Measurements from ENCODE around the gene CFAP97D1.

CFAP97D1 gene

DNA sequence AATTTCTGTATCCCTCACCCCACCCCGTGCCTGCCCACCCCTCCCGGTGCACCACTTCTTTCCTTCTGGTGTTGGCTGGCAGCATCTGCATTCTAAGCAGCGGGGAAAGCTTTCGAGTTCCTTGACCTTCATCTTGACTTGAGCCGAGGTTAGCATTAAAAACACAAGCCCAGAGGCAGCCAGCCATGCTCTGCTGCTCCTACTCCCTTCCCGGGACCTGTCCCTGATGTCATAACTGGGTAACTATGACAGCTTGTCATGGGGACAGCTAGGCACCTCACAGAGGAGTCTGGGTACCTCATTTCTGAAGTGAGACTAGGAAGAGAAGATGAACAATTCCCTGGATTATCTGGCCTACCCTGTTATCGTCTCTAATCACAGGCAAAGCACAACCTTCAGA lies at the start of gene CFAP97D1:
Gene CFAP97D1 (plus strand): TSS at position 301 of the 400 bp plus-strand sequence. CDS start 28 bp downstream, at position 329.
- TF ChIP-seq GATA2 (IDR thresholded peaks at IDR 0.05; ENCODE audit: low read depth, low read length) (no peak), GATA3 (IDR thresholded peaks at IDR 0.05; ENCODE audit: low read depth, low read length) (no peak)

DNA sequence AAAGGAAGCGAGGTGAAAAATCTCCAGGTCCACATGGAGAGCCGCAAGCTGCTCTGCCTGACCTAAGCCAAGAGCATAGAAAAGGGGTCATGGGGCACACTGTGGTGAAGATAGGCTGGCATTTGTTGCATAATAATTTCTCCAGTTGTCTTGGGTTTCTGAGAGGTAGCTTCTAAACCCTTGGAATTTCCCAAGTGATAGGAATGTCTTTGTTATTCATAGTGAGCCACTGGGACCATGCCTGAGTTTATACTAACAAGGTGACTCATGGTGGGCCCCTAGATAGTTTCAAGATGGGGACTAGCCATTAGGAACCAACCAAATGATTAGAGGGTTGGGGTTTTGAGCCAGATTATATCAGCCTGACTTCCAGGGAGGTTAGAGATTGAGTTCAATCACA lies 47.3 kb upstream of the CFAP97D1 start:
- TF ChIP-seq GATA2 (IDR thresholded peaks at IDR 0.05; ENCODE audit: low read depth, low read length) (no peak), GATA3 (IDR thresholded peaks at IDR 0.05; ENCODE audit: low read depth, low read length) (no peak)

DNA sequence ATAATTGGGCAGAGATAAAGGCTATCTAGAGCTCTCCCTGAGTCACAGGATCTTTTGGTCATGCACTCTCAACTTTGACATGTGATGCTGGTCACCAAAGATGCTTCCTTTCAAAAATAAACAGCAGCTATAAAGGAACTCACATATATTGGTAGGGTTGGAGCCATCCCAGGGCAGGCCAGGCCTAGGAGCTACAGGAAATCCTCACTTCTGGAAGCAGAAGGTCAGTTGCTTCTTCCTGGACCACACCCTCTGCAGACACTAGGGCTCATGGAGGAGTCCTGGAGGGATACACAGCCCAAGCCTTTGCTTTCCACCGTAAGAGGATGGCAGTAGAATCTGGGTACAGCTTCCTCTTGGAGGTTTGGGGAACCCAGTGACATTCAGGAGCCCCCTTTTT lies 46.3 kb upstream of the CFAP97D1 start:
- no peak for TF ChIP-seq GATA2 (IDR thresholded peaks at IDR 0.05; ENCODE audit: low read depth, low read length)
- TF ChIP-seq GATA3 (IDR thresholded peaks at IDR 0.05; ENCODE audit: low read depth, low read length) = no peak

DNA sequence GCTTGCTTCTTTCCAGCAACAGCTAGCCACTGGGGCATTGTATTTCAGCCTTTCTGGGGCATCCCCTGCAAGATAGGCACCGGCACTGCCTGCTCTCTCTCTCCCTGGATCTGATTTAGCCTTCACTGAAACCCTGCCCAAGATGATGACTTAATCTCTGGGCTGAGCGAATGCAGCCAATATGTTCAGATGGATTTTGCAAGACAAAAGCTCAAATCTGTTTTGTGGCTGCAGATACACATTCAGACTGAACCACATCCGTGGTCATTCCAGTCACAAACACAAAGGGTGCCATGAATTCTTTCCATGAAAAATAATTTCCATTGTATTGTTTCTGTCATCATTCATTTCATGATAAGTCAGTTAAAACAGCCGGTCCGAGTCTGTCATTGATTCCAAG lies 45.9 kb upstream of the CFAP97D1 start:
- TF ChIP-seq GATA3 (IDR thresholded peaks at IDR 0.05; ENCODE audit: low read depth, low read length) = no peak
- TF ChIP-seq GATA2 (IDR thresholded peaks at IDR 0.05; ENCODE audit: low read depth, low read length) = no peak

DNA sequence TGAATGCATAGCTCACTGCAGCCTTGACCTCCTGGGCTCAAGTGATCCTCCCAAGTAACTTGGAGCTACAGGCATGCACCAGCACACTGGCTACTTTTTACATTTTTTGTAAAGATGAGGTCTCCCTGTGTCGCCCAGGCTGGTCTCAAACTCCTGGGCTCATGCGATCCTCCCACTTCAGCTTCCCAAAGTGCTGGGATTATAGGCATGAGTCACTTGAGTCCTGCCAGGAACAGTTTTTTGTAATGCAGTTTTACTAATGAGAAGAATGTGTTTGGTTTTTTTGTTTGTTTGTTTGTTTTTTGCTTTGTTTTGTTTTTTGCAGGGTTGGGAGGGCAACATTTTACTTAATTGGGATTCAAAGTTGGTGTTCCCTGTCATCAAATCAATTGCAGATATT lies 43.8 kb upstream of the CFAP97D1 start:
- TF ChIP-seq GATA3 (IDR thresholded peaks at IDR 0.05; ENCODE audit: low read depth, low read length) (no peak), GATA2 (IDR thresholded peaks at IDR 0.05; ENCODE audit: low read depth, low read length) (no peak)

DNA sequence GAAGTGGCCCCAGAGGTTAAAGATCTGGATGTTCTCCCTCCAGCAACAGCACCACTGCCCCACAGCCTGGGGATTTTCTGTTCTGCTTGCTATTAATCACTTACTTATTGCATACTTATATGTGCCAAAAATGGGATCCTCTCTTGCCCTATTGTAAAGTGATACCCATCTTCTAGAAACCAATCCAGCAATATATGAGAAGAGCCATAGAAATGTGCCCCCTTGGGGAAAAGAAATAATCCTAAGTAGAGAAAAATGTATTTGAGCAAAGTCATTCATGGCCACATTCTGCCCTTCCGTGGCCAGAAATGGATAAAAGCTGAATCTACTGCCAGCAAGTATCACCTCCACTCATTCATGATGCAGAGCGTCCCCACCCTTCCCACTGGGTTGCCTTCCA lies 42.5 kb upstream of the CFAP97D1 start:
- TF ChIP-seq GATA2 (IDR thresholded peaks at IDR 0.05; ENCODE audit: low read depth, low read length) (no peak), GATA3 (IDR thresholded peaks at IDR 0.05; ENCODE audit: low read depth, low read length) (no peak)

DNA sequence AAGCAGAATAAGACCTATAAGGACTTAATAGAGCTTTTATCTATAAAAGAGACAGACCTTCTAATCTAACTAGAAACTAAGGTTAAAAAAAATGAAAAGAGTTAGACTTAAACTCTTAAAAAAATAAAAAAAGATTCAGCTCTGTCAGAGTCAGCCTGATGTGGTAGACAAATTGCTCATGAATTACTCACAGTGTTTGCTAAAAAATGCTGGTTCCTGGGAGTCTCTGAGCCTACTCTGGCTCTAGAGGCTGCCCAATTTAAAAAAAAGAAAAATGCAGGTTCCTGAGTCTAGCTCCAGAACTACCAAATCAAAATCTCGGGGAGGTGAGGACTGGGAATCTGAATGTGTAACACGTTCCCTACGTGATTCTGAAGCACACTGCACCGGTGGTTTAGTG lies 39.7 kb upstream of the CFAP97D1 start:
- TF ChIP-seq GATA2 (IDR thresholded peaks at IDR 0.05; ENCODE audit: low read depth, low read length) (no peak), GATA3 (IDR thresholded peaks at IDR 0.05; ENCODE audit: low read depth, low read length) (no peak)

DNA sequence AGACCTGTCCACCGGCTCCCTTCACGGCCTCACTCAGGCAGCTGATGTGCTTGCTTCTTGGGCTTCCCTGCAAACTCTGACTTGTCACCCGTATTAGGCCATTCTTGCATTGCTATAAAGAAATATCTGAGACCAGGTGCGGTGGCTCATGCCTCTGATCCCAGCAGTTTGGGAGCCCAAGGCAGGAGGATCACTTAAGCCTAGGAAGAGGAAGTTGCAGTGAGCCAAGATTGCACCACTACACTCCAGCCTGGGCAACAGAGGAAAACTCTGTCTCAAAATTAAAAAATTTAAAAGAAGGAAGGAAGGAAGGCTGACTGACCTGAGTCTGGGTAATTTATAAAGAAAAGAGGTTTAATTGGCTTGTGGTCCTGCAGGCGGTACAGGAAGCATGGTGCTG lies 38.6 kb upstream of the CFAP97D1 start:
- no peak for TF ChIP-seq GATA3 (IDR thresholded peaks at IDR 0.05; ENCODE audit: low read depth, low read length)
- TF ChIP-seq GATA2 (IDR thresholded peaks at IDR 0.05; ENCODE audit: low read depth, low read length) = no peak

DNA sequence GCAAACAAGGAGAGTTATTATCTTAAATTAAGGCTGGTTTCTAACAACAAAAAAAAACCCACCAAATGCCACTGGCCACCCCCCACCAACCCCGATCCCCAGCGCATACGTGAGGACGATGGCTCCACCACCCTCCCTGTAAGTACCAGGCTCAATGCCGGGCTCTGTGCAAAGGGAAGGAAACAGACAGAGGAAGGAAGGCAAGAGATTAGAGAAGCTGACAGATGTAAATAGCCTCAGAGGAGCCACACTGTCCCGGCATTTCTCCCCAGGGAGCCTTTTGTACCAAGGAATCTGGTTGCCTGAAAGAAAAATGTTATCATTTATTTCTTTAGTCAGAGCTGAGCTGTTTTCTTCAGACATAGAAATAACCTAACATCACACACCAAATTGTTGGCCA lies 34.7 kb upstream of the CFAP97D1 start:
- no peak for TF ChIP-seq GATA3 (IDR thresholded peaks at IDR 0.05; ENCODE audit: low read depth, low read length)
- no peak for TF ChIP-seq GATA2 (IDR thresholded peaks at IDR 0.05; ENCODE audit: low read depth, low read length)

DNA sequence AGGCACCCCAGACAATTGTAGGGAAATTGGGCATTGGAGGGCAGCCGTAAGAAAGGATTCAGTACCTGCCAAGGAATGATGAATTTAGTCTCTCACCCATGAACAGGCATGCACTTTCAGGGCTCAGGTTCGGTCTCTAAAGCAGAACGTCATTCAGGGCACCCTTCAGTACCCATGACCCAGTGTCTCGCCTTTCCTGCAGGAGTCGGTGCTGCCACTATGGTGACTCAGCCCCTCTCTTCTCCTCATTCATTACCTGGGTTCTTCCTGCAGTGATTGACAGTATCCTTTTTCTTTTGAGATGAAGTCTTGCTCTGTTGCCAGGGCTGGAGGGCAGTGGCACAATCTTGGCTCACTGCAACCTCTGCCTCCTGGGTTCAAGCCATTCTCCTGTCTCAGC lies 30.1 kb upstream of the CFAP97D1 start:
- TF ChIP-seq GATA3 (IDR thresholded peaks at IDR 0.05; ENCODE audit: low read depth, low read length) (no peak), GATA2 (IDR thresholded peaks at IDR 0.05; ENCODE audit: low read depth, low read length) (no peak)

DNA sequence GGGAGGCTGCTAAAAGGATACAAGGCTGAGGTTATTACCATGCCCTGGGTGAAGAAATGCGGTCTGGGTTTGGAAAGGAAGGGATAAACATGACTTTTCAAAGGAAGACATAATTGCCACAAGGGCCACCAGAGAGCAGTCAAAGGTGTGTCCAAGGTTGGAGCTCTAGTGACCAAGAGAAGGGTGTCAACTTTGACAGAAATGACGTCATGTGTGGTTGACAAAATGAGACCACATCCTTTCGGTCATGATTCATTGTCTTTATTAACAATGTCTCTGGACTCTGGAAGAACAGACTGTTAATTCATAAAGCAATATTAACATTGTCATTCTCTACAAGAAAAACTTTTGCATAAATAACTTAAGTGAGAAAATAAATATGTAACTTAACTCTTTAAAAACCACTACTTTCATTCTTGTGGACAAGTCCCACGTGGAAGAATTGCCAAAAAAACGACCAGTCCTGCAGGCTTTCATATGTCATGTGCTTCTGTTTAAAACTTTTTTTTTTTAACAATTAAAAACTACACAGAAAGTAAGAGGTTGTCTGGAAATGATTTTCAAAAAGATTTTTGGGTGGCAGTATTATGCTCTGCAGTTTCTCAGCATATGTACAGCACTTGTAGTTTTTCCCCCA lies 26.6 kb upstream of the CFAP97D1 start:
- TF ChIP-seq GATA3 (IDR thresholded peaks at IDR 0.05; ENCODE audit: low read depth, low read length) (no peak), GATA2 (IDR thresholded peaks at IDR 0.05; ENCODE audit: low read depth, low read length) (no peak)

DNA sequence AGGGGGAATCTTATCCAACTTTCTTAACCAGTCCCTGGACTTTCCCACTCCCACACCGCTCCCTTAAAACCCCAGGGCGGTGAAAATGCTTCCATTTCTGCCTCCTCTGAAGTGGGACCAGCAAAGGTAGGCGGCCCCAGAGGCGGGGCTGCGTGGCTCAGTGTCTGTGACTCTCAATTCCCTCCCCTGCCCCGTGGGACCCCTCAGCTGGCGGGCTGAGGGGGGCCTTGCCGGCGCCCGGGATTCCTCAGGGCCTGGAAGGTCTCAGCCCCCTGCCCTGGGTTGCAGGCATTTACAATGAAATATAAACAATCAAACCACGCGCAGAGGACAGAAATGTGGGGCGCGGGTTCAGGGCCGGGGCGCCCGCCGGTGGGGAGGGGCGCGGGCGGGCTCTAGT lies 25.3 kb upstream of the CFAP97D1 start:
- no peak for TF ChIP-seq GATA3 (IDR thresholded peaks at IDR 0.05; ENCODE audit: low read depth, low read length)
- TF ChIP-seq GATA2 (IDR thresholded peaks at IDR 0.05; ENCODE audit: low read depth, low read length) = no peak

DNA sequence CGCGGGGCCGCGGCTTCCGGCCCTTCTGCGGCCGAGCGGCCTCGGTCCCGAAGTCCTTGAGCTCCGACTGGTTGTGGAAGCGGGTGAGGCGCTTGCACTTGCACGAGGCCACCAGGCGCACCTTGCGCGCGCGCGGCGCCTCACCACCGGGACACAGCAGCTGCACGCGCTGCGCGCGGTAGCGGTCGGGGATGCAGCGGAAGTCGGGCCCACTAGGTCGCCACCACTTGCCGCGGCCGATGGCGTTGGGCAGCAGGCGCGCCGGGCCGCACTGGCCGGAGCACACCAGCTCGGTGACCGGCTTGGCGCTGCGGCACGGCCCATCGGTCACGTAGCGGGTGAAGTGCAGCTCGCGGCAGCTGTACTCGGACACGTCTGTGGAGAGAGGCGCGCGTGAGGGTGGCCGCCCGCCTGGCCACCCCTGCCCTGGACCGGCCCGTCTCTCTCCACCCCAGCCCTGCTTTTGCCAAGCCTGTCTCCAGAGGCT lies 24.8 kb upstream of the CFAP97D1 start:
- TF ChIP-seq GATA2 (IDR thresholded peaks at IDR 0.05; ENCODE audit: low read depth, low read length) (no peak), GATA3 (IDR thresholded peaks at IDR 0.05; ENCODE audit: low read depth, low read length) (no peak)

DNA sequence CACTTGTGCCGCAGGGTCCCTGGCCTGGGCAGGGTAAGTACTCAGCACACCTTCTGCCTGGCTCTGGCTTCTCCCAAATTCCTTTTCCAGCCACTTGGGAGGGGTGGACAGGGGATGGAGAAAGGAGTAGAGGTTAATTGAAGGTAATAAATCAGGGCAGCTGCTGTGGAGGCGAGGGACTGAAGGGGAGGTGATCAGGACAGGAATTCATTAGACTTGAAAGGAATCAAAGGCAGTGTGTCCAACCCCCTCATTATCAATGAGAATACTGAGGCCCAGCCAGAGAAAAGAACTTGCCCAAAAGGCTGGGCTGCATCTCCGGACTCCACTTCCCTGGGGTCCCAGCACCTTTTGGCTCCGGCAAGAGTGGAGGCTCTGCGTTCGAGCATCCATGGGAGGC lies 24.0 kb upstream of the CFAP97D1 start:
- TF ChIP-seq GATA2 (IDR thresholded peaks at IDR 0.05; ENCODE audit: low read depth, low read length) (no peak), GATA3 (IDR thresholded peaks at IDR 0.05; ENCODE audit: low read depth, low read length) (no peak)

DNA sequence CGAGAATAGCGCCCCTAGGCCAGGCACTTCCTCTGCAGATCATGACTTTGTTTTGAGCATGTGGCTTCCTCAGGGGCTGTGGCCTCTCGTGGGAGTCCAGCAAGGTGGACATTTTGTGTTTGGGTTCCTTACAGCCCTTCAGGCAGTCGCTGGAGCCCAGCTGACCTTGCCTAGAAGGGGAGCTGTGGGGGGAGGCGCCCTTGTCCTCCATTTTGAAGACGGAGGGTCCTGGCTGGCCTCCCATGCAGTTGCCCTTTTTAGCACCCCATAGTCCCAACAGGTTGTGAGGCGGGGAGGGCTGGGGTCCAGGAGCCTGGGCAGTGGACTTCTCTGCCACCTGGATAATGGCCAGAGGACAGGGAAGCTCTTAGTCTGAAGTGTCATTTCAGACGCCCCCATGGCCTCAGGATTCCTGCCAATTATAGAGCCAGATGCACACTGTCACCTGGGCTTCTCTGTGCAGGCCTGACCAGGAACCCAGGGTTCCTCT lies 23.0 kb upstream of the CFAP97D1 start:
- TF ChIP-seq GATA3 (IDR thresholded peaks at IDR 0.05; ENCODE audit: low read depth, low read length) (no peak), GATA2 (IDR thresholded peaks at IDR 0.05; ENCODE audit: low read depth, low read length) (no peak)
